GM10266 (cell line): ENCODE data around the gene PDILT.

Source experiments
- DNase-seq: peaks from one replicate; pipeline ENCODE4 v3.0.0; 2012; ENCODE audit errors: extremely low spot score
- CTCF ChIP-seq: IDR thresholded peaks from 2 replicates; pipeline ENCODE4 v1.5.1; 2012; ENCODE audit warnings: mild to moderate bottlenecking, low read depth; ENCODE audit not compliant: control insufficient read depth, insufficient read depth; ENCODE audit errors: missing control alignments

PDILT gene

DNA sequence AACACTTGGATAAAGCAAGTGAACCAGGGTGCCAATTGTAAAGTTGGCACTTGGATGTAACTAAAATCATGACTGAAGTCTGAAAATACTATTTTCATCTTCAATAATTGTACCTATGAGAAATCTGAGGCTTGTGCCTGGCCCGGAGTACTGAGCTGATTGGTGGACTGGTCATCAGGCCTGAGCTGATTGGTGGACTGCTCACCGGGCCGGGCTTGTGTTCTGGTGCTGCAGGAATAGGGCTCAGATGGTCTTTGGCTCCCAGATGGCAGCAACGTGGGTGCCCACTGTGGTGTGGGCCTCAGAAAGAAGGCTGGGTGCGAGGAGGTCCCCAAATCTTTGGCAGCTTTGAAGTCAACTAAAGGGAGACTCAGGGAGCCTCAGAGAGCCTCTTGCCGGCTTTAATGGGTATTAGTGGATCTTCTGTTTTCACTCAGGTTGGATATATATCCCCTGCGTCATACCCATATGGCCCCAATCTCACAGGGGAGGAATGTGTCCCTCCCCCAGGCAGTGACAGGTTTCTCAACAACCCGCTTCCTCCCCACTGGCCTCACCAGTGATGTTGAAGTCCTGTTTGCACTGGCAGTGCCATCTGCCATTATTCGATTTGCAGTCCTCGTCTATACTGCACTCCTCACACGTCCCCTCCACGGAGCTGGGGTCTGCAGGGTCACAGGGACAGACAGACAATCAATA is 56.7 kb downstream of the PDILT start:
- no peak for TF ChIP-seq CTCF
- no peak for DNase-seq

GRCh38 chr16:20344611-20345010 is 59.9 kb downstream of the PDILT start:
- no peak for DNase-seq
- no peak for TF ChIP-seq CTCF

DNA sequence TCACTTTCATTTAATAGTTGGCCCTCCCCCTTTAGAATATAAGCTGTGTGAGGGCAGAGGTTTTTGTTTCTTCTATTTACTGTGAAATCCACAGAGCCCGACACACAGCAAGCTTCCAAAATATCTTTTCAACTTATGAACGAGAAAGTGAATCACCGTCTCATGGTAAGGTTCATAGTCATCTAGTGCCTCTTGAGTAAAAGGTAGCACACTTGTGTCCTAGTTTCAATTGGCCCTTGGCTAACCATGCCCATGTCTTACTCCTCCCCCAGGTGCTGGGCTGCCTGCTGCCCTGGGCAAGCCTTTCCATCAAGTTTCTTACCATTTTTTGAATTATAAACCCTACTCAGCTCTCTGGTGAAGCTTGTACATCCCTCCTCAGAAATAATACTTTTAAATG is 64.8 kb downstream of the PDILT start:
- no peak for TF ChIP-seq CTCF
- no peak for DNase-seq

GRCh38 chr16:20336955-20337354 is 67.6 kb downstream of the PDILT start:
- no peak for DNase-seq
- TF ChIP-seq CTCF = no peak

- DNase-seq = no peak
- TF ChIP-seq CTCF = no peak
Measured at GRCh38 chr16:20334396-20334795, 70.1 kb downstream of the PDILT start.

DNA sequence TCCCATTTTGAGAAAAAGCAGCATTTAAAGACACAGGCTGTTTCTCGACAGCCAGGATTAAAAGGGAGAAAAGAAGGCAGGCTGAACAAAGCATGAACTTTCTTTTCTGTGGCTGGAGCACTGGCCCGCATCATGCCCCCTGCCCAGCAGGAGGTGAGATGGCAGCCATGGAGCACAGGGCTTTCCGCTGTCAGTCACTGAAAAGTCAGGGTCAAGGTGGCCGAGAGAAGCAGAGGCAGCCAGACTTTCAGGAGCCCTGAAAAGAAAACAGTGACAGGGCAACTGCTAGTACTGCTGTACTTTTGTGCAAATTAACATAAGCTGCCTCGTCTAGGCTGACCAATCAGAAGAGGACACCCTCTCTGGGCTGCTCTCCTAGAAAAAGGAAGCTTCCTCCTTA is 71.4 kb downstream of the PDILT start:
- DNase-seq = no peak
- TF ChIP-seq CTCF = no peak

DNA sequence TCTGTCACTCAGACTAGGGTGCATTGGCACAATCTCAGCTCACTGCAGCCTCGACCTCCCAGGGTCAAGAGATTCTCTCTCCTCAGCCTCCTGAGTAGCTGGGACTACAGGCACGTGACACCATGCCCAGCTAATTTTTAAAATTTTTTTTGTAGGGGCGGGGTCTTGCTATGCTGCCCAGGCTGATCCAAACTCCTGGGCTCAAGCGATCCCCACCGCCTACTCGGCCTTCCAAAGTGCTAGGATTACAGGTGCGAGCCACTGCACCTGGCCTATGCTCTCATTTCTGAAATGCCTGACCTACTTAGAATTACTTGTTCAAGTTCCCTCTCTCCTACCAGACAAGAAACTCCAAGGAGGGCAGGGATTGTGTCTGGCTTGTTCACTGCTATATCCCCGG is 72.1 kb downstream of the PDILT start:
- TF ChIP-seq CTCF = no peak
- DNase-seq = no peak
